HG02623 (cell line): Measurements from ENCODE around the gene TRIM17.
A peak's percentile ranks its signal among the peaks of the same experiment; 100 is the strongest.

Source experiments
- ATAC-seq: cut with Tn5 transposase; IDR thresholded peaks from one replicate; pipeline ENCODE4 v1.9.1; 2021; ENCODE audit warnings: moderate library complexity; ENCODE audit not compliant: unreplicated experiment

Gene TRIM17

GRCh38 chr1:228417483-228418203 lies 982 bp upstream of the TRIM17 start:
- no peak for ATAC-seq

- ATAC-seq: no peak
Observed at GRCh38 chr1:228417061-228417460, 400 bp upstream of the TRIM17 start.

GRCh38 chr1:228415853-228416216 lies 826 bp downstream of the TRIM17 start:
- ATAC-seq: no peak

DNA sequence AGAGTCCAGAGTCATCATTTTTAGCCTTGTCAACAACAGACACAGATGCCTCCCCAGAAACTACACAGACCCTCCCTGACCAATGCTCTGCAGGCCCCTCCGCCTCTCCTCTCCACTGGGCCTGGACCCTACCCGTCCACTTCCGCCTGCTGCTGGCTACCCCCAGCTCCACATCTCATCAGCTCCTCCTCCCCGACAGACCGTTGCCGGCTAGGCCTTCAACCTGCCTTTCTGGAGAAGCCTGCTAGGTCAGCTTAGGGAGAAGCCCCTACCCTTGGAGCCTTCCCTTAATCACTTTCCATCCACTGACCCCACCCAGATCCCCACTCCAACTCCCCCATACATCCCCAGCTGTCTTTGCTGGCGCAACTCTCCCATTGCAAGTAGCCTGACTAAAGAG lies 1.4 kb downstream of the TRIM17 start:
- no peak for ATAC-seq

GRCh38 chr1:228414511-228415211 lies 2.0 kb downstream of the TRIM17 start:
- no peak for ATAC-seq

GRCh38 chr1:228413241-228414010 lies 3.2 kb downstream of the TRIM17 start:
- no peak for ATAC-seq

- no peak for ATAC-seq
Observed at GRCh38 chr1:228411548-228412430, 4.9 kb downstream of the TRIM17 start.

DNA sequence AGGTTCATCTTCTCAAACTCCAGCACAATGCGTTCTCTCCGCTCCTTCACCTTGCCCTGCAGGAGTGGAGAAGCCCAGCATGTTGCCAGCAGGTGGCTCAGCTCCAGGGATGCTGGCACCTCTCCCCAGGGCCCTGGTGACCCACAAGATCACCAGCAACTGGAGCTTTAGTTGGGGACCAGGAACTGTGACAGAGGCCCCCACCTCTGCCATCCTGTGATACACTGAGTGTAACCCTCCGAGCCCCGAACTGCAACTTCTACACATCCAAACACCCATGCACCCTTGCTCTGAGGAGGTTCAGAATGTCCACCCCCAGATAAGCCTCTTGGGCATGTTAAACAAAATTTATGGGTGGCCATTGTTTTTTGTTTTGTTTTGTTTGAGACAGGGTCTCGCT lies 5.5 kb downstream of the TRIM17 start:
- ATAC-seq: no peak

- no peak for ATAC-seq
Observed at GRCh38 chr1:228410671-228411070, 6.0 kb downstream of the TRIM17 start.

- ATAC-seq: no peak
Observed at GRCh38 chr1:228410015-228410414, 6.6 kb downstream of the TRIM17 start.

GRCh38 chr1:228408869-228409805 lies 7.5 kb downstream of the TRIM17 start:
- no peak for ATAC-seq

DNA sequence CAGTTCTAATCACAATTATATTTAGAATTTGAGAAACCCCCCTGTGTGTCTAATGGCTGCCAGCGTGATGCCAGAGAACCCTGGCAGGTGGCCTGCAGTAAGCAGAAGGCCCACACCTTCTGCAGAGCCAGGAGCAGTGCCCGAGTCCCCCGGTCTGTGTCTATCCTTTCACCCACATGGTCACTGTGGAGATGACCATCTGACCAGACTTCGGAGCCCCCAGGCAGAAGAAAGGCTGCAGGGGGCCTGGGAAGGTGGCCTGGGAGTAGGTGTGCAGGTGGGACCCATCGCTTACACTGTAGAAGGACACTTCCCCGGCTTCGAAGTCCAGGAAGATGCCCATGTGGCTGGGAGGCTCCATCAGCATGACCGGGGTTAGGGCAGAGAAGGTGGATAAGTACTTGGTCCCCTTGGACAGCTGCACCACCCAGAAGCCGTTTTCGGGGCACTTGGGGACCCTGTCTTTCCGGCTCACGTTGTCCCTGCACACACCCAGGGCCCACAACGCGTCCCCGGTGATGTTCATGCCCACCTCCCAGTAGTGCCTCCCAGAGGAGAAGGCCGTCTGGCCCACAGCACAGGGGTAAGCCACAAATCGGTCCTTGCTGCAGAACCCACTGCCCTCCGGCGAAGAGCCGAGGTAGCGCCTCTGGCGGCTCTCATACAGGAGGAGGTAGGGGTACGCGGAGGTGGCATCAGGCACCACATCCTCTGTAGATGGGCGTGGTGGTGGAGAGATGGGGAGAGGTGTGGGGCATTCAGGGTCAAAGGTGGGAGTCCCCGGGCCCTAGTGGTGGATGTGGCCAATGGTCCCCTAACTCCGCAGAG lies 8.4 kb downstream of the TRIM17 start:
- ATAC-seq: no peak

DNA sequence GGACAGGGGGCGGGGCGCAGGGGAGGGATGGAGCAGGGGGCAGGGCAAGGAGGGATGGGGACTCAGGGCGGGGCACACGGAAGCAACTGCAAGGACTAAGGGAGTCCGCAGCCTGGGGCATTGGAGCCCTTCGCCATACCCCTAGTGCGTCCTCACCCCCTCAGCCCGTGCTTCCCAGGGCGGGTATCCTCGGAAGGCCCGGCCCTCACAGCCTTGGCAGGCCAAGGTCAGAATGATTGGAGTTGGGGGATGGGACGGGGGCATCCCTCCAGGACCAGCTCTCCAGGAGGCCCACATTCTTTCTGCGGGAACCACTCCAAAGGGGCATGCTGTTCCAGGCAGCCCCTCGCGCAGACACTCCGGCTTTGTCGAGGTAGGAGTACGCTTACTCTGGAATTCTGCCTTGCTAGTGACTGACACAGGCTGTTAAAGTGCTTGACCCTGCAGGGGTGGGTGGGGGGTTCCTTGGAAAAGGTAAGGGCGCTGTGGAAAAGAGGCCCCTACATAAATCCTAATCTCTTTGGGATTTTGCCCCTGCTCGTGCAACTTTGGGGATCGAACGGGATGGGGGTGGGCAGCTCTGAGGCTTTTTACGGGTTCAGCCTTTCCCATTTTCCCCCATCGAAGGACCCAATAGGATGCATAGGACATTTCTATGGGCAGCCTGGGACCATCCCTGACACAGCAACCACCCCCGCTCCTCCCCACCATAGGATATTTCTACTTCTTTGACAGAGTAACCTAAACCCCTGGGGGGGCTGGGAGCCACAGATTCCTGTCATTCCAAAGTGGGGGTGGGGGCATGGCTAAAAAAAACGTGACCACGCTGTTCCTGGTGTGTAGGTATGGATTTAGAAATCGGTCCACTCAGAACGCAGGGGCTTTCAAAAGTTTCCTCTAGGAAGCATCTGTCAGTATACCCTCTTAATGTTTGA lies 9.3 kb downstream of the TRIM17 start:
- no peak for ATAC-seq

DNA sequence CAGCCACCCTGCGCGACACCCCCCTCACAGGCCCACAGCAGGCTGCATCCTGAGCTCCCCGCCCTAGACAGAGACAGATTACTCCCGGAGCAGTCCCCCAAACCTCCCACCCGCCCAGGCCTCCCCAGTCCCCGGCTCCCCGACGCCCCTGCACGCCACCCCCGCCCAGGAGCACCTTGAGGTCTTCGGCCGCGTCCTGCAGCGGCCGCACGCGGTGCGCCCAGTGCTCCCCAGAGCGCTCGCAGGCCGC lies 10.8 kb downstream of the TRIM17 start:
- peak; percentile 13 for ATAC-seq

GRCh38 chr1:228405200-228405978 lies 11.3 kb downstream of the TRIM17 start:
- ATAC-seq: no peak

DNA sequence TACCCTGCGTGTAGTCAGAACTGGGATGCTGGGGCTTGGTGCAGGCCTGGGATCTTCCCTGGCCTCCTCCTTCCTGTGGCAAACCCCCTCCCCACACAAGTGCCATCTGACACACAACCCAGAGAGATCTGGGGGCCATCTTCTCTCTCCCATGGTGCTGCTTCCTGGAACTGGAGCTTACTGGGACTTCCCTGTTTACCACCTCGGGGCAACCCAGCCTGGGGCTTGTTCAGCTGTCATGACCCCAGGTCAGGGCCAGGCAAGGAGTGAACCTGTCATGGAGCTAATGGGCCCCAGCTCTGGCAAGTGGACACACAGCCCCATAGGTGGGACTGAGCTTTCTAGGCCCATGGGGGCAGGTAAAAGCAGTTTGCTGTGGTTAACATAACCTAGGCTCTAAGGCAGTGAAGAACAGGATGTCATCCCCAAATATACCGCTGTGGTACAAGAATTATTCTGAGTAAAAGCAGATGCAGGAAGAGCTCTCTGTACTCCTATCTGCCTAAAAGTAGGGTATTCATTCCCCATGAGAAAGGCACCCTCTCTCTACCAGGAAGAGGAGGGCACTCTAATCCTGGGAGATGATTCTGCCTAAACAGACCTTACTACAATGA lies 12.4 kb downstream of the TRIM17 start:
- ATAC-seq: no peak

DNA sequence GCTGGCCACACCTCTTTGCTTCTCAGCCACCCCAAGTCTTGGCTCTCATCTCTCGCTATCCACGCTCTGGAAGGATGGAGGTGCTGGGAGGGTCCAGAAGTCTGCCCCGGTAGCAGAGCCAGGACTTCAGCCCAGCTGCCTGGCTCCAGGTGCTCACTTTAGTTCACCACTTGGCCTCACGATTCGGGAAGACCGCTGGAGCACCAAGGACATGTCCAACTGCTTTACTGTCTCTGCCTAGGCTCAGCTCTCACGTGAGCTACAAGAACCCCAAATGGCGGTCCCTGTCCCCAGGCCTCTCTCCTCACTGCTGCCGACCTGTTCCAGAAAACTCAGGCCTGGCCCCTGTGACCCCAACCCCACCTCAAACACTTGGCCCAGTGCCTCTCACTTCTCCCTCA lies 13.4 kb downstream of the TRIM17 start:
- ATAC-seq: no peak
